Stimulated activated CD4-positive, alpha-beta T cell treated with anti-CD3 and anti-CD28 coated beads, Interleukin-12 subunit alpha, Interleukin-12 subunit beta, amount 100 ng/mL, for 48 hours (primary cell): ENCODE data around the gene RASSF3.
"Not testable (repeated sequence)": the region's sequence is repeated elsewhere in the genome, so short reads cannot be mapped to it uniquely, and the experiment has no call there.

Experiments
- DNase-seq, 3 donors: peaks; one replicate each; pipeline ENCODE4 v3.0.0-alpha.2; 2020; ENCODE audit warnings: low read depth in 2 of 3, low spot score in 1 of 3

RASSF3 gene

GRCh38 chr12:64633011-64633939, 23.0 kb downstream of the RASSF3 start:
- DNase-seq = no peak

GRCh38 chr12:64633940-64634337, 23.6 kb downstream of the RASSF3 start:
- DNase-seq = no peak

- no peak for DNase-seq
These were observed 24.3 kb downstream of the RASSF3 start for GRCh38 chr12:64634508-64635092.

- DNase-seq = no peak
These were observed 25.2 kb downstream of the RASSF3 start for GRCh38 chr12:64635356-64635998.

- DNase-seq = no peak
These were observed 26.6 kb downstream of the RASSF3 start for GRCh38 chr12:64636856-64637255.

- no peak for DNase-seq
These were observed 29.2 kb downstream of the RASSF3 start for GRCh38 chr12:64639466-64639865.

- no peak for DNase-seq
These were observed 36.0 kb downstream of the RASSF3 start for GRCh38 chr12:64646318-64646717.

GRCh38 chr12:64649487-64649886, 39.2 kb downstream of the RASSF3 start:
- DNase-seq = no peak

GRCh38 chr12:64650762-64651161, 40.5 kb downstream of the RASSF3 start:
- no peak for DNase-seq

GRCh38 chr12:64652346-64652745, 42.1 kb downstream of the RASSF3 start:
- no peak for DNase-seq

GRCh38 chr12:64653123-64653522, 42.8 kb downstream of the RASSF3 start:
- no peak for DNase-seq

- not testable (repeated sequence) for DNase-seq
These were observed 43.6 kb downstream of the RASSF3 start for GRCh38 chr12:64653907-64654306.

GRCh38 chr12:64655141-64655540, 44.8 kb downstream of the RASSF3 start:
- no peak for DNase-seq

- DNase-seq = no peak
These were observed 46.1 kb downstream of the RASSF3 start for GRCh38 chr12:64656429-64656828.

- DNase-seq = no peak
These were observed 48.7 kb downstream of the RASSF3 start for GRCh38 chr12:64658892-64659481.

GRCh38 chr12:64660237-64661018, 50.1 kb downstream of the RASSF3 start:
- no peak for DNase-seq

GRCh38 chr12:64663015-64663414, 52.7 kb downstream of the RASSF3 start:
- no peak for DNase-seq

GRCh38 chr12:64665514-64665913, 55.2 kb downstream of the RASSF3 start:
- DNase-seq = peak in 1 of 3 donors; percentile 34

GRCh38 chr12:64666054-64666914, 56.0 kb downstream of the RASSF3 start:
- DNase-seq = no peak

- DNase-seq = no peak
These were observed 57.5 kb downstream of the RASSF3 start for GRCh38 chr12:64667793-64668192.
